ENCODE measurements around the gene PPP1R9B.

Gene PPP1R9B

GRCh38 chr17:50114401-50114800 is 36.1 kb downstream of the PPP1R9B start:
- H3K27ac ChIP-seq (ENCODE audit: low read length): no peak overlapping the region
- peaks cover 2 to 11% of the 10 kb centered on the region in 2 donors for H3K36me3 ChIP-seq (ENCODE audit: control insufficient read depth in 1 of 2, insufficient read depth in 2 of 2, low read length in 2 of 2)
- no peak overlapping the region for H3K4me3 ChIP-seq (ENCODE audit: low read depth in 1 of 2, low read length in 2 of 2)
- H3K27me3 ChIP-seq (ENCODE audit: low read depth, low read length): no peaks in the 10 kb centered on the region
- peaks cover 14 to 34% of the 10 kb centered on the region in 2 donors for H3K4me1 ChIP-seq (ENCODE audit: control insufficient read depth in 1 of 2, insufficient read depth in 2 of 2, low read length in 2 of 2)
- H3K9me3 ChIP-seq (ENCODE audit: control insufficient read depth in 1 of 2, low read length in 2 of 2): no peaks in the 10 kb centered on the region

- Histone ChIP-seq H3K36me3 (ENCODE audit: control insufficient read depth in 1 of 2, insufficient read depth in 2 of 2, low read length in 2 of 2) (peaks cover 6 to 17% of the 10 kb centered on the region in 2 donors), H3K9me3 (ENCODE audit: control insufficient read depth in 1 of 2, low read length in 2 of 2) (no peaks in the 10 kb centered on the region), H3K4me3 (ENCODE audit: low read depth in 1 of 2, low read length in 2 of 2) (no peak overlapping the region), H3K27me3 (ENCODE audit: low read depth, low read length) (no peaks in the 10 kb centered on the region), H3K4me1 (ENCODE audit: control insufficient read depth in 1 of 2, insufficient read depth in 2 of 2, low read length in 2 of 2) (peaks cover 14 to 34% of the 10 kb centered on the region in 2 donors), H3K27ac (ENCODE audit: low read length) (no peak overlapping the region)
Observed at GRCh38 chr17:50113624-50114320, 36.7 kb downstream of the PPP1R9B start.

- Histone ChIP-seq H3K27ac (ENCODE audit: low read length) (peak overlapping the region; percentile 51), H3K9me3 (ENCODE audit: control insufficient read depth in 1 of 2, low read length in 2 of 2) (no peaks in the 10 kb centered on the region), H3K27me3 (ENCODE audit: low read depth, low read length) (no peaks in the 10 kb centered on the region), H3K36me3 (ENCODE audit: control insufficient read depth in 1 of 2, insufficient read depth in 2 of 2, low read length in 2 of 2) (peaks cover 15 to 27% of the 10 kb centered on the region in 2 donors), H3K4me1 (ENCODE audit: control insufficient read depth in 1 of 2, insufficient read depth in 2 of 2, low read length in 2 of 2) (peaks cover 13 to 28% of the 10 kb centered on the region in 2 donors), H3K4me3 (ENCODE audit: low read depth in 1 of 2, low read length in 2 of 2) (no peak overlapping the region)
Observed at GRCh38 chr17:50112694-50113093, 37.8 kb downstream of the PPP1R9B start.

- Histone ChIP-seq H3K36me3 (ENCODE audit: control insufficient read depth in 1 of 2, insufficient read depth in 2 of 2, low read length in 2 of 2) (peaks cover 17 to 33% of the 10 kb centered on the region in 2 donors), H3K27ac (ENCODE audit: low read length) (peak overlapping the region; percentile 51), H3K9me3 (ENCODE audit: control insufficient read depth in 1 of 2, low read length in 2 of 2) (no peaks in the 10 kb centered on the region), H3K4me3 (ENCODE audit: low read depth in 1 of 2, low read length in 2 of 2) (no peak overlapping the region), H3K27me3 (ENCODE audit: low read depth, low read length) (no peaks in the 10 kb centered on the region), H3K4me1 (ENCODE audit: control insufficient read depth in 1 of 2, insufficient read depth in 2 of 2, low read length in 2 of 2) (peaks cover 10 to 21% of the 10 kb centered on the region in 2 donors)
Observed at GRCh38 chr17:50111673-50112655, 38.5 kb downstream of the PPP1R9B start.

- Histone ChIP-seq H3K9me3 (ENCODE audit: control insufficient read depth in 1 of 2, low read length in 2 of 2) (no peaks in the 10 kb centered on the region), H3K27ac (ENCODE audit: low read length) (no peak overlapping the region), H3K4me1 (ENCODE audit: control insufficient read depth in 1 of 2, insufficient read depth in 2 of 2, low read length in 2 of 2) (peaks cover 10 to 17% of the 10 kb centered on the region in 2 donors), H3K27me3 (ENCODE audit: low read depth, low read length) (no peaks in the 10 kb centered on the region), H3K36me3 (ENCODE audit: control insufficient read depth in 1 of 2, insufficient read depth in 2 of 2, low read length in 2 of 2) (peaks cover 26 to 44% of the 10 kb centered on the region in 2 donors), H3K4me3 (ENCODE audit: low read depth in 1 of 2, low read length in 2 of 2) (no peak overlapping the region)
Observed at GRCh38 chr17:50110591-50111349, 39.7 kb downstream of the PPP1R9B start.

GRCh38 chr17:50109785-50110184 is 40.7 kb downstream of the PPP1R9B start:
- Histone ChIP-seq H3K36me3 (ENCODE audit: control insufficient read depth in 1 of 2, insufficient read depth in 2 of 2, low read length in 2 of 2) (peaks cover 30 to 53% of the 10 kb centered on the region in 2 donors), H3K4me1 (ENCODE audit: control insufficient read depth in 1 of 2, insufficient read depth in 2 of 2, low read length in 2 of 2) (peaks cover 10 to 17% of the 10 kb centered on the region in 2 donors), H3K4me3 (ENCODE audit: low read depth in 1 of 2, low read length in 2 of 2) (no peak overlapping the region), H3K27ac (ENCODE audit: low read length) (no peak overlapping the region), H3K9me3 (ENCODE audit: control insufficient read depth in 1 of 2, low read length in 2 of 2) (no peaks in the 10 kb centered on the region), H3K27me3 (ENCODE audit: low read depth, low read length) (no peaks in the 10 kb centered on the region)

- no peaks in the 10 kb centered on the region for H3K9me3 ChIP-seq (ENCODE audit: control insufficient read depth in 1 of 2, low read length in 2 of 2)
- no peak overlapping the region for H3K4me3 ChIP-seq (ENCODE audit: low read depth in 1 of 2, low read length in 2 of 2)
- H3K27me3 ChIP-seq (ENCODE audit: low read depth, low read length): no peaks in the 10 kb centered on the region
- no peak overlapping the region for H3K27ac ChIP-seq (ENCODE audit: low read length)
- peaks cover 10 to 17% of the 10 kb centered on the region in 2 donors for H3K4me1 ChIP-seq (ENCODE audit: control insufficient read depth in 1 of 2, insufficient read depth in 2 of 2, low read length in 2 of 2)
- peaks cover 30 to 56% of the 10 kb centered on the region in 2 donors for H3K36me3 ChIP-seq (ENCODE audit: control insufficient read depth in 1 of 2, insufficient read depth in 2 of 2, low read length in 2 of 2)
Observed at GRCh38 chr17:50109207-50109606, 41.3 kb downstream of the PPP1R9B start.

GRCh38 chr17:50108556-50108955 is 41.9 kb downstream of the PPP1R9B start:
- no peaks in the 10 kb centered on the region for H3K9me3 ChIP-seq (ENCODE audit: control insufficient read depth in 1 of 2, low read length in 2 of 2)
- no peak overlapping the region for H3K4me3 ChIP-seq (ENCODE audit: low read depth in 1 of 2, low read length in 2 of 2)
- no peak overlapping the region for H3K27ac ChIP-seq (ENCODE audit: low read length)
- no peaks in the 10 kb centered on the region for H3K27me3 ChIP-seq (ENCODE audit: low read depth, low read length)
- peaks cover 30 to 56% of the 10 kb centered on the region in 2 donors for H3K36me3 ChIP-seq (ENCODE audit: control insufficient read depth in 1 of 2, insufficient read depth in 2 of 2, low read length in 2 of 2)
- peaks cover 10 to 18% of the 10 kb centered on the region in 2 donors for H3K4me1 ChIP-seq (ENCODE audit: control insufficient read depth in 1 of 2, insufficient read depth in 2 of 2, low read length in 2 of 2)

- H3K36me3 ChIP-seq (ENCODE audit: control insufficient read depth in 1 of 2, insufficient read depth in 2 of 2, low read length in 2 of 2): peaks cover 30 to 56% of the 10 kb centered on the region in 2 donors
- H3K4me1 ChIP-seq (ENCODE audit: control insufficient read depth in 1 of 2, insufficient read depth in 2 of 2, low read length in 2 of 2): peaks cover 11 to 25% of the 10 kb centered on the region in 2 donors
- H3K9me3 ChIP-seq (ENCODE audit: control insufficient read depth in 1 of 2, low read length in 2 of 2): no peaks in the 10 kb centered on the region
- H3K4me3 ChIP-seq (ENCODE audit: low read depth in 1 of 2, low read length in 2 of 2): no peak overlapping the region
- H3K27me3 ChIP-seq (ENCODE audit: low read depth, low read length): no peaks in the 10 kb centered on the region
- H3K27ac ChIP-seq (ENCODE audit: low read length): no peak overlapping the region
Observed at GRCh38 chr17:50107790-50108414, 42.6 kb downstream of the PPP1R9B start.

- Histone ChIP-seq H3K27ac (ENCODE audit: low read length) (no peak overlapping the region), H3K4me1 (ENCODE audit: control insufficient read depth in 1 of 2, insufficient read depth in 2 of 2, low read length in 2 of 2) (peaks cover 15 to 25% of the 10 kb centered on the region in 2 donors), H3K4me3 (ENCODE audit: low read depth in 1 of 2, low read length in 2 of 2) (no peak overlapping the region), H3K27me3 (ENCODE audit: low read depth, low read length) (no peaks in the 10 kb centered on the region), H3K9me3 (ENCODE audit: control insufficient read depth in 1 of 2, low read length in 2 of 2) (no peaks in the 10 kb centered on the region), H3K36me3 (ENCODE audit: control insufficient read depth in 1 of 2, insufficient read depth in 2 of 2, low read length in 2 of 2) (peaks cover 30 to 57% of the 10 kb centered on the region in 2 donors)
Observed at GRCh38 chr17:50106393-50107131, 43.9 kb downstream of the PPP1R9B start.
